ENCODE data around the gene KIAA1755.

KIAA1755 gene

DNA sequence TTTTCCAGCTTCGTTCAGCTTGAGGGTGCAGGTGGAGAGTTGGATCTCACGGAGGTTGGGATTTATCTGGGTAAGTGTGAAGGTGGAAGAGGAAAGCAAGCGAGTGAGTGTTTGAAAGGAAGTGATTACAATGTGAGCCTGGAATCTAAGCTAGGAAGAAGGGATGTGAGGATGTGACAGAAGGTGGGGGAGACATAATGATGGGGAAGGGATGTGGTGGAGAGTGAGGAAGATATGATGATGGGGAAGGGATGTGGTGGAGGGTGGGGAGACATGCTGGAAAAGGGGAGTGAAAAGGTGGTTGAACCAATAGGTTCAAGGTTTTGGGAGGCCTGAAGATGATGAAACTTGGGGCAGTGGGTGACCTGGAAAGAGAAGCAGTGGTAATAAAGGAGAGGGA is 23.2 kb downstream of the KIAA1755 start:
- DNase-seq (ENCODE audit: low read depth) = no peak

DNA sequence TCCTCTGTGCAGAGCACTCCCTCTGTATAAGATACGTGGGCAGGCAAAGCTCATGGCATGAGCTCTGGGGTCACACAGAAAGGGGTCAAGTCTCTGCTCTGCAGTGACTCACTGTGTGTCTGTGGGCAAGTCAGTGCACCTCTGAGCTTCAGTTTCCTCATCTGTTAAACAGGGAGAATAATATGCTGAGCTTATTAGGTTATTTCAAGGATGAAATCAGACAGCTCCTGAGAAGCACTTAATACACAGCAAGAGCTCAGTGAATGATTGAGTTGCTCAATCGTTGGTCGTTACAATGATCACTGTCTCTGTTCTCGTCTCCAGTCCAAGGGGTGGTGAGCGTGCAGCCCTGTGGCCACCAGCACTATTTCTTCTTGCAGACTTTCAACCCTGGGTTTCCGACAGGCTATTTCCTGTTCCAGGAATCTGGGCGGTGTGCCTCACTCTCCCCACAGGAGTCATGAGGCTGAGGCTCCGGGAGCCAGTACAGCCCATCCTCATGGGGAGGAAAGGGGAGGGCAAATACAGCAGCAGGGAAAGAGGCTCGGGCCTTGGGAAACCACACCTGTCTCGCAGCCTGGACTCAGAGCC is 28.9 kb downstream of the KIAA1755 start:
- DNase-seq (ENCODE audit: low read depth) = no peak

DNA sequence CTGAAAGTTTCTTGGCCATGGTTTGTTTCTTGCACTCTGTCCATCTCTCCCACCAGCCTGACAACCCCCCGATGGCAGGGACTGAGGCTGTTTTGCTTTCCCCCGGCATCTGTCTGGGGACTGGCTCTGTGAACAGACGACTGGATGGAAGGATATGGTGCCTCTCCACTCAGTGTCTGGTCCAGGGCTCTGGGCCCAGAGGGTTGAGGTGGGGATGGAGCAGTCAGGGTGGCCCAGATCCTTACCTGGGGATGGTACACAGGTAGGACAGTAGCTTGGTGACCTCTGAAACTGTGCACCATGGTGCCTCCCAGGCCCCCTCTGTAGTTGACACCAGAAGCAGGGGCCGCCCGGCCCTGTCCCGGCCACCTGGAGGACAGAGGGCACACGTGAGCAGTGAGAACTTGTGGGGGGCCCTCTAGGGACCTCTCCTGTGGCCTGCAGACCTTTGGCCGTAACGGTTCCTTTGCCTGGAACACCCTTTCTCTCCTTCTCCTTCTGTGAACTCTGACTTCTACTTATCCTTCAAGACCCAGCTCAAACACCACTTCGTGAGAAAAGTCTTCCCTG is 29.5 kb downstream of the KIAA1755 start:
- DNase-seq (ENCODE audit: low read depth) = no peak

DNA sequence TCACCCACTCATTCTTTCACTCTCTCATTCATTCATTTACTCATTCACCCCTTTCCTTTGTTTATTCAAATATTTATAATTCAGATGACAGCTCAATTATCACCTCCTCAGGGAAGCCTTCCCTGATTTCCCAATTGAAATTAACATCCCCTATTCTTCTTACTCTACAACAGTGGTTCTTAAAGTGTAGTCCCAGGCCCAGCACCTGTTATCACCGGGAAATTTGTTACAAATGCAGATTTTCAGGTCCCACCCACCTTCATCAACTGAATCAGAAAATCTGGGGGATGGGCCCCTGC is 30.3 kb downstream of the KIAA1755 start:
- DNase-seq (ENCODE audit: low read depth) = no peak

DNA sequence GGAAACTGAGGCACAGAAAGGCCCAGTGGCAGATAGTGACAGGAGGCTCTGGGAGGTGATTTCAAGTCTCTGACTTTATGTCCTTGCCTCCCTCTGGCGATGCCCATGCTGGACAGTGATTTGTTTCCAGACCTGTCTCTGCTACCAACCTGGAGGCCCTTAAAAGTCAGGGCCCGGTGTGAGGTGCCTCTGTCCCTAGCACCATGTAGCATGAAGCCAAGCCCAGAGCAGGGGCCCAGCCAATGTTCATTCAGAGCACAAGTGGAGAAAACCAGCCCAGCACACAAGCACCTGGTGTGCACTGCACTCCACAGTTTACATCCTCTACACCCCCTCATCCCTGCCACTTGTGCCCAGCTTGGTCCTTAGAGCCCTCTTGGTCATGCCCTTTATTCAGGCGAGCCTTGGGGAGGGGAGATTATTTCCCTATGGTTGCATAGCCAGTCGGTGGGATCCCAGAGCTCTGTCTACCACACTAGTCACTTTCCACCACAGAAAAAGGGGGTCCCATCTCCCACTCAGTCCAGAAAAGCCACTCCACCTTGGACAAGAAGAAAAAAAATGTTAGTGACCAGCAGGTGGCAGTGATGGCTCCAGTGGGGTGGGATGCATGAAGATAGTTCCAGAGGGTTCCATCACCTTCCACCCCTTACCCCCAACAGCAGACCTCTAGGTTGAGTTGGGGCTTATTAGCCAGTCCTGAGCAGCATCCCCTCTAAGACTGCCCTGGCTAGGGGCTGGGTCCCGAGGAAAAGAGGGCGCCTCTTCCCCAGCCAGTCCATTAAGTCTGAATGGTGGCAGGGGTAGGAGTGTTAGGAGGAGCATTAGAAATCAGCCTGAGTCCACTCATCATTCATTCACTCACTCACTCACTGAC is 30.9 kb downstream of the KIAA1755 start:
- DNase-seq (ENCODE audit: low read depth) = no peak

DNA sequence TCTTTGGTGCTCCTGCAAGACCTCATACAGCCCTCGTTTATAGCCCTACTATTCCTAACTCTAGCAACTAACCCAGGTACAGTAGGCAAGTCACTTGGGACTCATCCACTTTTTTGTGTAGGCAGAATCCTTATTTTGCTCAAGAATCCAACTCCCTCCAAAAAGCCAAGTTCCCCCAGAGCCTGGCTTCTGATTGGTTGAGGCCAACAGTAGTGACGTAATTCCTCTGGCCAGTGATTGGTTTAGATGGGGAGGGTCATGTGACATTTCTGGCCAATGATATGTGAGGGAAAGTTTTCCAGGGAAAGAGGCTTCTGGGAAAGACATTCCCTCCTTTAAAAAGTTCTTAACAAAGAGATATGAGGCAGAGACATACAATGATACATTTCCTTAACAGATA is 32.1 kb downstream of the KIAA1755 start:
- DNase-seq (ENCODE audit: low read depth) = no peak

DNA sequence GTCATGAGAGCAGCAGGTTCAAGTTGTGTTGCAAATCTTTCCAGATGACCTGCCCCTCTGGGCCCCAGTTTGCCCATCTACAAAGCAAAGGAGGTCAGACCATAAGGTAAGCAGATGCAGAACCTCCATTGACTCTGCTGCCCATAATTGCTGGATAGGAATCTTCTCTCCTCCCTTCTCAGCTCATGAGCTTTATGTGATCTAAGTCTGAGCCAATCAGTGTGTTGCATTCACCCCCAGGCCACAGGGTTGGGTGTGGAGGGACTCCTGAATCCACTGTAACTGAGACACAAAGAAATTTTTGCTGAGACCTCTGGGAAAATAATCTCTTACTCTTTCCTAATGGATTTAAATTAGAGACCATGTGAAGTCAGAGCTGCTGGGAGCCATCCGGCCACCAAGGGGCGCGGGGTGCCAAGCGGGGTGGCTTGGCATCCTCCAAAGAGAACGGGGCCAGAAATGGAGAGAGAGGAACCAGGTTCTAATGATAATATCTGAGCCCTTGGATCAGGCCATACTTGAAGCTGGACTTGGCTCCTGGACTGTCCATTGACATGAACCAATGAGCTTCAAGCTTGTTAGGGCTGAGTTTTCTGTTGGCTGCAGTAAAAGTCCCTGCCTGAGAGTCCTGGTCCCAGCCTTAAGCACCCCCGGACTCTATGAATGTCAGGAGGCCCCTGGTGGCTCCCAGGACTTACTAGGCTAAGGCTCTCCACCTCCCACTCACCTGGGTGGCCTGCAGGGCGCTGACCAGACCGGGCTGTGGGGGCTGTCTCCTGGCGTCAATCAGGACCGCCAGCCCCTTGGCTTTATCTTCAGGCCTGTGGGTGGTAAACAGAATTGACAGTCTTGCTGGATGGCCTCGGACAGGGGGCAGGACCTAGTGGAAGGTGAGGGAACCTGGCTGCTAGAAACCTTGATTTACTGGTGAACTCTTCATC is 32.8 kb downstream of the KIAA1755 start:
- DNase-seq (ENCODE audit: low read depth) = no peak

DNA sequence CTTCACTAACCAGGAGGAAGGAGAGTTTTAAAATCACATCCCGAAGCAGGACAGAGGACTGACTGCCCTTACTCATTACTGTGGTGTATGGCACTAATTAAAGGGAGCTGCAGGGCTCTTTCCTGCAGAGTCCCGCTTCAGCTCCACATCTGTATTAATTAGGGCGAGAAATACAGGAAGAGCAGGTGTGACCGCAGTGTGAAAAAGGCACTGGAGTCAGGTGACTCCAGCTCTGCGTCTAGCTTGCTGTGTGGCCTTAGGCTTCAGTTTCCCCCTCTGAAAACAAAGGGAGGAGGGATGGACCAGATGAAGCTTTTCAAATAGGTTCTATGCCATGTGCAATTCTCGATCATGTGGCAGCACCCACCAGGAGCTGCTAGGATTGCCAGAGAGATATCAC is 34.0 kb downstream of the KIAA1755 start:
- DNase-seq (ENCODE audit: low read depth) = no peak

DNA sequence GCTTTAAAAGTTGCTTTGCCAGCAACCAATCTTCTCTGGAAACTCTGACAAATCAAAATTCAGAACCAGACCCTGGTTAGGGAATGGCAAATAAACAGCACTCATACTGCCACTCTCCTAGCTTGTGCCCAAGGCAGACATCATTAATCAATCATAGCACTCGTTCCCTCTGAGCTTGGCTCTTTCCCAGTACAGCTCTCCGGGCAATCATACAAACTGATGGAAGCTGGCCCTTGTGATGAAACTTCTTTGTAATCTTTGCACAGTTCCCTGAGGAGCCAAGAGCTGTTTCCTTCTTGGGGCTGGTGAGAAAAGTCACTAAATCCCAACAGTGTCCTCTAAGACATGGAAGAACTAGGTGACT is 34.7 kb downstream of the KIAA1755 start:
- no peak for DNase-seq (ENCODE audit: low read depth)

DNA sequence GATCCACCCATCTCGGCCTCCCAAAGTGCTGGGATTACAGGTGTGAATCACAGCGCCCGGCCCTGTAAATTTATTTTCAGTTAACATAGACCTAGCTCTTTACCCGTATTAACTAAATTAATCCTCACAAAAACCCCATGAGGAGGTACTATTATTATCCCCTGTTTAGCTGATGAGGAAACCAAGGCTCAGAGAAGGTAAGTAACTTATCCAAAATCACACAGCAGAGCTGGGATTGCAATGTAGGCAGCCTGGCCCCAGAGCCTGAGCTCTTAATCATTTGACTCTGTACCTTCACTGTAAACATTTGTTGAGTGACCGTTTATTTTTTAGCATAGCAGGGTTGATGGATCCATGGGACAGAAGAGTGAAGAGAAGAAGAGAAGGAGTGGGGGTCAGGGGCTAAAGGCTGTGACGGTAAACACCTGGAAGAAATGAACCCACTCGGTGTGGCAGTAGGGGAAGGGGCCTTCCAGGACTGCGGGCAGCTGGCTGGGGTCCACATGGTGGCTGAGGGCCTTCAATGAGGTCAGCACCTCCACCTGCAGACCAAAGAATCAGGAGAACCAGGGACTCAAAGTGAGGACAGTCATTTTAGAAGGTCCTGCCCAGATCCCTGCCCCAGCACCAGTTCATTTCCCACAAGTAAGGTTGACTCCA is 35.2 kb downstream of the KIAA1755 start:
- DNase-seq (ENCODE audit: low read depth) = no peak

DNA sequence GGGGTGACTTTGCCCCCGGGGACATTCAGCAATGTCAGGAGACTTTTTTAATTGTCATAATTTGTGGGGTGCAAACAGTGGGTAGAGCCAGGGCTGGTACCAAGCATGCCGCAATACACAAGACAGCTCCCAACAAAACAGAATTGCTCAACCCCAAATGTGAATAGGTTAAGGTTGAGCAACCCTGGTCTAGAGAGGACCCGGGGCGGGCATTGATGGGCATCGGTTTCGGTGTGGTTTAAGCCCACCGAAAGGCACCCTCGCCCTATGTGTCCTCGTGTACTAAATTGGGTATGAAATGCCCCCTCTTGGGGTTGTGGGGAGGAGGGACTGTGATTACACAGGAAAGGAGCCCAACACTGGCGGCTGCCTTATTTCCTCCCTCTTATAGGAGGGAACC is 36.0 kb downstream of the KIAA1755 start:
- no peak for DNase-seq (ENCODE audit: low read depth)

DNA sequence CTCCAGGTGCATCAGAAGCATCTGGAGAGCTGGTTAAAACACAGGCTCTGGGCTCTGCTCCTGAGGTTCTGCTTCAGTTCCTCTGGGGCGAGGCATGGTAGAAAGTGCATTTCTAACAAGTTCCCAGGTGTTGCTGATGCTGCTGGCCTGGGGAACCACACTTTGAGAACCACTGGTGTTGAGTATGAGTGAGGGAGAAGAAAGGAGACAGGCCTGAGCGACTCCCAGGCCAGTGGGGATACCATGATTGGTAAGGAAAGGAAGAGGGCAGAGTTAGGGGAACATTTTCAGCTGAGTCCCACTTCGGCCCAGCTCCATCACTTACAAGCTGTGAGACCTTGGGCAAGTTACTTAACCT is 36.8 kb downstream of the KIAA1755 start:
- DNase-seq (ENCODE audit: low read depth) = no peak

DNA sequence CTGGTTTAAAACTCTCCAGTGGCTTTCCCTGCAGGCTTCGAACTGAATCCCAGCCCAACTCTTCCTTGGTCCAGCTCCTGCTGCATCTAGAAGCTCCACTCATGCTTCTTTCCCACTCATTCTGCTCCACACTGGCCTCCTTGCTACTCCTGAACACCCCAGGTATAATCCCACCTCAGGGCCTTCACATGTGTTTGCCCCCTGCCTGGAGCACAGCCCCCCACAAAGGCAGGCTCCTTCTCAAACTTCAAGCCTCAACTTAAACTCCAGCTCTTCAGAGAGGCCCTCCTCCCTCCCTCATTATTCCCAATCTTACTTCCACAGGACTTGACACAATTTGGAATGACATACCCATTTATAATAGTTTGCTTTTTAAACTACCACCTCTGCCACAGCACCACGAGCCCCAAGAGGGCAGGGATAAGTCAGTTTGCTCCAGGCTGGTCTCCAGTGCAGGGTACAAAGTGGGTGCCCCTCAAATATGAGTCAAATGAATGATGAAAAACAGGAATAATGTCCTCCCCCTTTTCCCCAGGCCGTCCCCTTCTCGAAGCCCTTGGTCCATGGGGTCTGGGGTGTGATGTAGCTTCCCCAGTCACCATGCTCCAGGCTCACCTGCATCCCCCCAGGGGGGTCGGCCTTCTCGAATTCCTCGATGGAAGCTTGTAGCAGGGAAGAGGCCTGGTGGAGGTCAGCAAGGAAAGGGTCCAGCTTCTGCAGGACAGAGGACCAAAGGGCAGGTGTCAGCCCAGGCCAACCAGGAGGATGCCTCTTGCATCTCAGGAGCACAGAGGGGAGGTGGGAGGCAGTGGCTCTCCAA is 37.4 kb downstream of the KIAA1755 start:
- DNase-seq (ENCODE audit: low read depth) = no peak

DNA sequence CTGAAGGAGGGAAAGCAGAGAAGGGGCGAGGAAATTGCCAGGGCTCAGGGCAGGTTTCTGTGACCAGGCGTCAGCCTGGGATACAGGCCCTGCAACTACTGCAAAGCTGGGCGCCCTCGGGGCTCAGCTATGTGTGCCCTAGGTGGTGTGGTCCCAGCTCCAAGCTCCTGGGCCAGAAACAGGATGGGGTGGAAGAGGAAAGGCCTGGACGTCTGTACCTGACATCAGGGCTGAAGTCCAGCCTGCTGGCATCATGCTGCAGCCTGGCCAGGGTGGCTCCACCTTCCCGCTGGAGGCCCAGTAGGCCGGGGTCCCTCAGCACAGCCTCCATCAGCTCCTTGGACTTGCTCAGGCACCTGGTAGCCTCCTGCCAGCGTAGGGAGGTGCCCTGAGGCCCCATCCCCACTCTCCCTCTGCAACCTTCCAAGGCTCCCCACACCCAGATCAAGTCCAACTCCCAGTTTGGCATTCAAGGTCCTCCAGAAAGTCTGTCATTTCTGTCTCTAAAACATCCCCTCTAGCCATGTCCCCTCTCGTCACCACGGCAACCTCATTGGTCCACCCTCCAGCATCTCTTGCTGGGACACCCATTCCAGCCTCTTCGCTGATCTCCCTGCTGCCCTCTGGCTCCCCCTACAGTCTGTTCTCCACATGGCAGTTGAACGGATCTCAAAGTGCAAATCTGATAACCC is 38.2 kb downstream of the KIAA1755 start:
- DNase-seq (ENCODE audit: low read depth) = peak; percentile 32

DNA sequence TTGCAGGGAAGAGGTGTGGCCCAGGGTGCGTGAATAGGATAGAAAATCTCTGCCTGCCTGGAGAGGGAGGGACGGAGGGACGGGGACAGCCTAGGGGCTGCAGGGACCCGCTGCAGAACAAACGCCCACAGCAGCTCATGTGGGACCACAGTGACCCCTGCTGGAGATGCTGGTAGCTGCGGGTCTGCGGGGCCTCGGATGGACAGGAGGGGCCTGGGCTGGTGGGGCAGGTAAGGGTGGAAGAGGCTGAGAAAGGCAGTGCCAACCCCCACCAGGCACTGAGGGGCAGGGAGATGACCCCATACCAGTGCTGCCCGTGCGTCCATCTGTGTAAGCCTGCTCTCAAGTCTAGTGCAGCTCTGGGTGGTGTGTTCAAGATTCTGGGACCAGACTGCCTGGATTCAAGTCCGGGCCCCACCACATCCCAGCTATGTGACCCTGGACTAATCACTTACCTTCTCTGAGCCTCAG is 39.4 kb downstream of the KIAA1755 start:
- DNase-seq (ENCODE audit: low read depth) = peak; percentile 46

DNA sequence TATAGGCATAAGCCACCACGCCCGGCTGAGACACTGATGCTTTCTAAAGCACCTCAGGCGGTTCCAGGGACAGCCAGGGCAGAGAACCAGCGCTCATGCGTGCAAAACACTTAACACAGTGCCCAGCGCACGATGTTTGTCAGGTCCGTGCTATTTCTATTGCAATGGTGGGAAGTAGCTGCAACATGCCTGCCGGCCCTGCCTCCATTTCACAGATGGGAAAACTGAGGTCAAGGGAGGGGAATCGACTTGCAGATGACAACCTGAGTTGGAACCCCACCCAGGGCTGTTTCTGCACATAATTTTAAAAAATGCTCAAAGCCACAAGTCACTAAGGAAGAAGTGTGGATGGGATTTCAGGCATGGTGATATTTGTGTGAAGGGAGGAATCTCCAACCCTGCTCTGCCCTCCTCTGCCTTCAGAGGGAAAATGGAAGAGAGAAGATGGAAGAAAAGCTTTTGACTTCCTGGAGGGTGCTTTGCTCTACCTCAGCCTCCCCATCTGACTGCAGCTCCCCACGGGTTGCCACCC is 39.9 kb downstream of the KIAA1755 start:
- DNase-seq (ENCODE audit: low read depth) = no peak

DNA sequence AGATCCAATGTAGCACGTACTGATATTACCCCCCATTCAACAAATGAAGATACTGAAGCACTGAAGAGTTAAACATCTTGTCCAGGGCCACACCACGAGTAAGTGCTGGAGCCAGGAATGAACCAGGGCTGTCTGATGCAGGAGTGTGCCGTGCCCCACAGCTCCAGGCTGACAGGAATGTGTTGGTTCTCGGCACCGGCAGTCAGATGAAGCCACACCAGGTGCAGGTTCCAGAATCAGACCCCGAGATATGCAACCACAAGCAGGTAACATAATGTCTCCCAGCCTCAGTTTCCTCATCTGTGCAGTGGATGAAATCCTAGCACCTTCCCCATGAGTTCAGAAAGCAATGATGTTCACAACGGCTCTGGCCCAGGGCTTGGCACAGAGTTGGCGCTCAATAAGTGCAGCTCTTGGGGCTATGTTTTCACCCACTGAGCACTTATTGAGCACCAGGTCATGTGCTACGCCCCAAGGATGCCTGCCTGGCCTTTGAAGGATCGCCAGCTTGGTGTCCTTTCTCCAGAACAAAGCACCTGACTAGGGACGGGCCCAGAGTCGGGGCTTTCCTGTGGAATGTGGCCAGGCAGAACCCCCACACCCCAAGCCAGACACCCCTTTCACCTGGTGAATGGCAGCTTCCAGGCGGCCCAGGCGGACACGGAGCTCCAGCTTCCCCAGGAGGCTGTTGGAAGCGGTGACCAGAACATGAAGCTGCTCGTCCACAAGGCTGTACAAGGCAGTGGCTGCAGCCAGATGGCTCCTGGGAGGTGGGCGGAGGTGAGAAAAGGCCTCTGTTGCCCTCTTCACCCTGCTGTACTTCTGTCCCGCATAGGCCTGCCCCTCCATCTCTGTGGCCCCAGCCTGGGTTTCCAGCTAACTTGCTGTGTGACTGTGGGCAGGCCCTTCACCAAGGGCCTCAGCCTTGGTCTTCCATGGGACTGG is 41.3 kb downstream of the KIAA1755 start:
- no peak for DNase-seq (ENCODE audit: low read depth)

DNA sequence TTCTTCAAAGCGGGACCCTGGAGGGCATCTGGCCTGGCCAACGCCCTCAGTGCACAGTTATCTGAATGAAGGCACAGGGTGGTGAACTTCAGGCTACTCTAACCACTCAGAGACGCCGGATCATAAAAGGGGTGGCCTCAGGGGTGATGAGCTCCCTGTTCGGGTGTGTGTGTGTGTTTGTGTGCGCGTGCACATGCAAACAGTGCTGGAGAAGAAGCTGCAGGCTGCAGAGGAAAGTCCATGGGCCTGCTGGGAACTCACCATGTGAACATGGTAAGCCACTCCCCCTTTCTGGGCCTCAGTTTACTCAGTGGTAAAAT is 42.0 kb downstream of the KIAA1755 start:
- DNase-seq (ENCODE audit: low read depth) = no peak

Measured in stimulated activated CD8-positive, alpha-beta memory T cell treated with anti-CD3 and anti-CD28 coated beads, Interleukin-7, amount 100 ng/mL, for 24 hours (primary cell).